Stimulated activated CD4-positive, alpha-beta T cell treated with anti-CD3 and anti-CD28 coated beads, Interleukin-12 subunit alpha, Interleukin-12 subunit beta, amount 100 ng/mL, for 4 hours (primary cell): ENCODE measurements around the gene CNTN5.

ENCODE experiments used
- DNase-seq: peaks from one replicate; pipeline ENCODE4 v3.0.0-alpha.2; 2020

Gene CNTN5

DNA sequence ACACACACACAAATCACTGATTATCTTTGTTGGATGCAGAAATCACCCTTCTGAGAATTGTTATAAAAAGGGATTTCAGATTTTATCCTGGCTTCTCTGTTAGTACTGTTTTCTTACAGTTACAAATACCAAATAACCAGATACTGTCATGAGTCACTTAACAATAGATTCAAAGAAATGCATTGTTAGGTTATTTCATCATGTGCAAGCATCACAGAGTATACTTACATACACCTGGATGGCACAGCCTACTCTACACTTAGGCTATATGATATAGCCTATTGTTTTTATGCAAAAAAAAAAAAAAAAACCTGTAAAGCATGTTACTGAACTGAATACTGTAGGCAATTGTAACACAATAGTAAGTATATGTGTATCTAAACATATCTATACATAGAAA lies 1347.1 kb downstream of the CNTN5 start:
- DNase-seq, result no peak

DNA sequence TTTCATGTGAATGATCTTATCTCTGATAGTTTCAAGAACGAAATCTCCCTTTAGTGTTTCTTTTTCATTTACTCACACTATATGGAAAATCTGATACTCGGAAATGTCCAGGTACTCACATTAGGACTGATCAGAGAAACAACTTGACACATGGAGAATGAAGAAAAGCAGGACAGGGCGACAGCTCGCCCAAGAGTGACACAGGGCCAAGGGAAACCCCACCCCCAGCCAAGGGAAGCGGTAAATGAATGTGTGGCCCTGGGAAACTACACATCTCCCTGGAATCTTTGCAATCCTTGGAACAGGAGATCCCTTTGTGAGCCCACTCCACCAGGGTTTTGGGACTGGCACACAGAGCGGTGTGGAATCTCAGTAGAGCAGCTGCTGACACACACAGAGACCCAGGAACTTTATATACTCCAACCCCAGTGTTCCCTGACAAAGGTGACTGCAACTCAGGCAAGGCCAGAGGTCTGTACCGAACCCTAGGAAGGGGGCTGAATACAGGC lies 1362.7 kb downstream of the CNTN5 start:
- DNase-seq, result no peak

DNA sequence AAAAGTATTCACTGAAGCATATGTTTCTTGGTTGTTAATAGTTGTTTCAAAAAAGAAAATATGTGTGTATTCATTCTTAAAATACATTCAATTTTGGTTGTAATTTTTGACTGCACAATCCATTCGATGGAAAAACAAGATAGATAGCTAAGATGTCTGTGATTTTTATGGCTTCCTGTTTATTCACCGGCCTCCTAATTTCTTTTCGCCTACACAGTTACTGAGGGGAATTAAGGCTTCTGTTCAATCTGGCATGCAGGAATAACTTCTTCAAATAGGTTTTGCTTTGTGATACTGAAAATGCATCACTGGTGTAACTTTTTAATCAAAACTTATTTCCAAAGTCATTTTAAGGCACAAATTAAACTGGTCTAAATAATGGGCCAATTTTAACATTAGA lies 1375.5 kb downstream of the CNTN5 start:
- DNase-seq, result no peak

DNA sequence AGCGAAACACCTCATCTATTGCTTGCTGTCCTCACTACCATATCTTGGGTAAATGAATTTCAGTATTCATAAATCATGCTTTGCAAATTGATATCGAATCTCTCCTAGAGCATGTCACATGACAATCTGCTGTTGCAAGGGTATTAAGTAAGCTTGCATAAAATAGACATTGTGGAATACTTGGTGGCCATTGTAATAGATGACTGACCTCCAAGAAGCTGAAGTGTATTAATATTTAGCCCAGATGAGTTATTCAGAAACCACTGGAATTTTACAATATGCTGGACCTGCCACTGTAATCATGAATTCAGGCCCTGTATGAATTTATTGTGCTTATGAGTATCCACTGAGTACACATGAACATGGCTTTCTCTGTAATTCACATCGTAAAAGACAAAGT lies 1376.7 kb downstream of the CNTN5 start:
- no peak for DNase-seq

DNA sequence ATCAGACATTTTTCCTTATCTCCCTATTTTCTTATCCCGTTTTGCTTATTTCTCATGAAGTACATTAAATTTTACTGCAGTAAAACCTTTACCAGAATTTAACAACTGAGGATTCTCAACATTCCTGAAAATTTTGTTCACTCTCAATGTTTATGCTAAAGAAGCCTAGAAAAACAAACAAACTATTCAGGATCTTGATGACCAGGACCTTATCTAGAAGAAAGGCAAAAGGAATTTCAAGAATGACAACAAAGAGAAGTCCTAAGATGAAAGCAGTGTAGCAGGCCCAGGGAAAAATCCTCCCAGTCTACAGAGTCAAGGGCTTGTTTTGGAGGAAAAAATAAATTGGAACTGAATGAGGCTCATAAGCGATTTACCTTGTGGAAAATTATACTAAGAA lies 1383.1 kb downstream of the CNTN5 start:
- no peak for DNase-seq

DNA sequence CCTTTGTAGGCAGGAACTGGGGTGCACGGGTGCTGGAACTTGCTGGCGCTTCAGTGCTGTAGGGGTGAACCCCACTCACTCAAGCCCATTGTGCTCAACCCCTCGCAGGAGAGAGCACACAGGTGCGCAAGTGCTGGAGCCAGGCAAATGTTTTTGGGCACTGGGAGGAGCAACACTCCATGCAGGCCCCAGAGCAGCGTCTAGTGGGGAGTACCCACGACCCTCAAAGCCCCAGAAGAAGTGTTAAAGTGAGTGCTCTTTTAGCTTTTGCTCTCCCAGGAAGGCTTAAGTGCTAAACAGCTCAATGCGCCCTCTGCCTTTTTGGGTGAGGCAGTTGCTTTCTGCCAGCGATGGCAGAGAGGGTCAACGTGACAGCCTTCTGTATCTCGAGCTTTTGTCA lies 1384.2 kb downstream of the CNTN5 start:
- DNase-seq, result no peak
